K562 (cell line): ENCODE measurements around the gene SPAG7. TPM values are rescaled to one million over a fixed set of nuclear protein-coding genes. Genes with fewer than 3 reads are reported as not detected.
A peak's percentile ranks its signal among the peaks of the same experiment; 100 is the strongest.

Source experiments
- ATAC-seq: fragments of 200-7000 bp; cut with Tn5 transposase; 3 replicates; pipeline ENCODE4 v1.9.1; 2020; ENCODE audit warnings: moderate library complexity
- BruUV-seq: library from RNA; stranded (reverse); fragments of 400-500 nt; replicated peaks from 2 replicates; lab custom pipeline; 2021; lab: Mats Ljungman, UMichigan
- CTCF ChIA-PET: fragments of 300-600 bp; formaldehyde crosslinking; extraction: SDS; loops from one replicate; lab custom pipeline; 2021; ENCODE audit warnings: low intra/inter-chr PET ratio; lab: Yijun Ruan, JAX
- POLR2A ChIA-PET: fragments of 300-600, 350-650 bp; sonication (Branson Sonifier 250); formaldehyde crosslinking; extraction: SDS; loops from one replicate; lab custom pipeline; 2021; ENCODE audit warnings: antibody characterized with exemption, inconsistent platforms; lab: Yijun Ruan, JAX
- DNase-seq, 4 experiments: peaks; one replicate each; pipeline versions ENCODE4 v3.0.0 to v3.0.0-alpha.2; 2011 to 2018; ENCODE audit warnings: low spot score in 3 of 4, mixed read lengths in 3 of 4; ENCODE audit errors: extremely low read depth in 1 of 4
- FAIRE-seq: peaks from 2 replicates; lab custom pipeline; 2011; peaks lifted over from hg19 to GRCh38; lab: Jason Lieb, UNC
- H2AFZ ChIP-seq: 2 replicates; pipeline ENCODE4 v1.6.0; 2011; ENCODE audit warnings: low read depth, low read length, control low read depth, inconsistent platforms
- H3K27ac ChIP-seq: fragments of 200-600 bp; 3 replicates; pipeline ENCODE4 v1.8.0; 2011; ENCODE audit warnings: low read depth, mild to moderate bottlenecking, control low read depth, inconsistent platforms, low read length, moderate library complexity, mixed read lengths; ENCODE audit errors: extremely low read depth
- H3K27me3 ChIP-seq, 2 experiments: fragments of 300-600 bp in 1 of 2; 2 replicates in 1 of 2; 3 replicates in 1 of 2; pipeline versions ENCODE4 v1.6.0 to v1.8.0; 2011; ENCODE audit warnings: inconsistent platforms in 2 of 2, low read length in 2 of 2, mild to moderate bottlenecking in 1 of 2, mixed read lengths in 1 of 2, moderate library complexity in 1 of 2; ENCODE audit not compliant: control insufficient read depth in 2 of 2, insufficient read depth in 2 of 2
- H3K36me3 ChIP-seq: fragments of 300-600 bp; 3 replicates; pipeline ENCODE4 v1.8.0; 2011; ENCODE audit warnings: mild to moderate bottlenecking, low read length, inconsistent platforms; ENCODE audit not compliant: control insufficient read depth, insufficient read depth
- H3K4me1 ChIP-seq, 2 experiments: fragments of 200-600 bp in 1 of 2; replicated peaks in 1 of 2; 2 replicates in 1 of 2; 3 replicates in 1 of 2; pipeline versions ENCODE4 v1.5.1 to v1.8.0; 2011; ENCODE audit warnings: inconsistent platforms in 2 of 2, low read length in 2 of 2, mild to moderate bottlenecking in 1 of 2, mixed read lengths in 1 of 2, moderate library complexity in 1 of 2; ENCODE audit not compliant: control insufficient read depth in 2 of 2, insufficient read depth in 2 of 2
- H3K4me2 ChIP-seq: 2 replicates; pipeline ENCODE4 v1.6.1; 2011; ENCODE audit warnings: low read length, control low read depth, inconsistent platforms, mixed read lengths; ENCODE audit not compliant: insufficient read depth
- H3K4me3 ChIP-seq: fragments of 200-600 bp; sonication (generic), shearing (Covaris generic); 2 replicates; pipeline ENCODE4 v1.5.1; 2016; ENCODE audit warnings: control low read depth, inconsistent platforms
- H3K79me2 ChIP-seq: fragments of 200-600 bp; 3 replicates; pipeline ENCODE4 v1.8.0; 2011; ENCODE audit warnings: low read length, inconsistent platforms; ENCODE audit not compliant: control insufficient read depth, insufficient read depth
- H3K9ac ChIP-seq, 2 experiments: 2 replicates each; pipeline versions ENCODE4 v1.6.0 to v1.6.1; 2011; ENCODE audit warnings: low read depth in 2 of 2, low read length in 2 of 2, control low read depth in 1 of 2, inconsistent platforms in 1 of 2, mild to moderate bottlenecking in 1 of 2, mixed read lengths in 1 of 2; ENCODE audit not compliant: insufficient read depth in 1 of 2
- H3K9me1 ChIP-seq: one replicate; pipeline ENCODE4 v1.6.0; 2011; ENCODE audit warnings: inconsistent platforms, mild to moderate bottlenecking, low read length, moderate library complexity; ENCODE audit not compliant: control insufficient read depth, insufficient read depth
- H3K9me3 ChIP-seq: replicated peaks from 2 replicates; pipeline ENCODE4 v1.5.1; 2011; ENCODE audit warnings: low read depth, low read length, inconsistent platforms; ENCODE audit not compliant: control insufficient read depth, insufficient read depth
- H4K20me1 ChIP-seq: replicated peaks from 2 replicates; pipeline ENCODE4 v1.6.1; 2011; ENCODE audit warnings: low read length, inconsistent platforms, mixed read lengths; ENCODE audit not compliant: control insufficient read depth, insufficient read depth
- NRF1 ChIP-seq, 2 experiments: fragments of 450-650 bp; IDR thresholded peaks in 1 of 2; conservative IDR thresholded peaks in 1 of 2; 2 replicates each; pipeline ENCODE4 v1.6.1; 2014; ENCODE audit warnings: mild to moderate bottlenecking in 2 of 2
- RBFOX2 ChIP-seq: fragments of 200-400 bp; formaldehyde crosslinking; IDR thresholded peaks from 2 replicates; pipeline ENCODE4 v1.6.1; 2017; ENCODE audit warnings: low read depth, mild to moderate bottlenecking, low read length, moderate library complexity
- RBM25 ChIP-seq: fragments of 200-400 bp; formaldehyde crosslinking; IDR thresholded peaks from 2 replicates; pipeline ENCODE4 v1.6.1; 2018; ENCODE audit warnings: low read length, low read depth, moderate library complexity; ENCODE audit not compliant: severe bottlenecking
- SMAD4 ChIP-seq: fragments of 250-450 bp; sonication (Bioruptor Pico); conservative IDR thresholded peaks from 2 replicates; pipeline ENCODE4 v1.8.0; 2021; ENCODE audit warnings: inconsistent platforms, mild to moderate bottlenecking, moderate library complexity
- SRSF3 ChIP-seq: fragments of 200-400 bp; formaldehyde crosslinking; IDR thresholded peaks from 2 replicates; pipeline ENCODE4 v1.6.1; 2016; ENCODE audit warnings: mild to moderate bottlenecking, low read length, moderate library complexity; ENCODE audit not compliant: insufficient read depth
- TAF9B ChIP-seq: fragments of 450-650 bp; IDR thresholded peaks from 2 replicates; pipeline ENCODE4 v1.6.1; 2018; ENCODE audit warnings: mild to moderate bottlenecking; ENCODE audit not compliant: partially characterized antibody
- TCF7L2 ChIP-seq: fragments of 150-350 bp; IDR thresholded peaks from 2 replicates; pipeline ENCODE4 v1.6.1; 2016; ENCODE audit warnings: low read depth, mild to moderate bottlenecking, low read length, moderate library complexity
- ZNF695 ChIP-seq: fragments of 450-650 bp; formaldehyde crosslinking; IDR thresholded peaks from 2 replicates; pipeline ENCODE4 v1.4.0; 2020; ENCODE audit warnings: mild to moderate bottlenecking, moderate library complexity
- WGBS: fragments of 100-300 bp; shearing (Covaris generic); methylation state at CpG from one replicate; pipeline ENCODE4 v1.1.6; 2016; ENCODE audit warnings: low coverage, mixed read lengths; ENCODE audit not compliant: insufficient coverage; ENCODE audit errors: missing lambda C conversion rate; 5-methylcytosine and 5-hydroxymethylcytosine counted together
- in situ Hi-C: fragments of 300-500 bp; cut with MboI; formaldehyde crosslinking; loops from 4 replicates; pipeline ENCODE4 v1.15.0; 2018; ENCODE audit warnings: inconsistent platforms, mixed read lengths
- intact Hi-C: fragments of 100-400 bp; cut with micrococcal nuclease; formaldehyde crosslinking; loops from 2 replicates; pipeline ENCODE4 v1.14.2; 2022
- polyA plus RNA-seq, 8 experiments: library from polyadenylated mRNA; depleted of rRNA in 4 of 8; stranded (reverse) in 5 of 8; unstranded in 3 of 8; fragments of >200 nt; fragmentation: Nextera tagmentation in 2 of 8; fragmentation: Illumina TruSeq in 1 of 8; extraction: Ambion mirVana in 2 of 8; extraction: Trizol in 1 of 8; gene quantifications; 2 replicates each; pipeline versions ENCODE4 v1.2.1 to v1.2.3, GENCODE V29; 2011 to 2014; ENCODE audit warnings: inconsistent platforms in 1 of 8, missing spikeins in 1 of 8
- total RNA-seq, 7 experiments: library from RNA; depleted of rRNA in 6 of 7; stranded (reverse); fragments of >200 nt in 6 of 7; fragmentation: Illumina TruSeq in 2 of 7; extraction: Trizol in 2 of 7; gene quantifications; 2 replicates each; pipeline versions ENCODE4 v1.2.1 to v1.2.3, GENCODE V29; 2011 to 2021; ENCODE audit warnings: low replicate concordance in 1 of 7
- TF ChIP-seq, protein P1 (sequence below): fragments of 450-650 bp; IDR thresholded peaks from 2 replicates; pipeline ENCODE4 v1.6.1; 2017; ENCODE audit warnings: mild to moderate bottlenecking, moderate library complexity
- TF ChIP-seq, protein P2 (sequence below): IDR thresholded peaks from 3 replicates; pipeline ENCODE4 v1.6.1; 2011; ENCODE audit warnings: borderline replicate concordance, mild to moderate bottlenecking, moderate library complexity; ENCODE audit not compliant: insufficient read length; ENCODE audit errors: extremely low read depth
- TF ChIP-seq, protein P3 (sequence below): sonication (generic); formaldehyde crosslinking; IDR thresholded peaks from 2 replicates; pipeline ENCODE4 v1.9.0; 2022; ENCODE audit warnings: mild to moderate bottlenecking, missing genetic modification reagents

Gene SPAG7
- total and polyA plus RNA-seq, 9 of the 15 experiments (the other 6 are each of a cell fraction or from before 2014, with no cell fraction given) = 5.6 to 53.5 (median 36.3) TPM

DNA sequence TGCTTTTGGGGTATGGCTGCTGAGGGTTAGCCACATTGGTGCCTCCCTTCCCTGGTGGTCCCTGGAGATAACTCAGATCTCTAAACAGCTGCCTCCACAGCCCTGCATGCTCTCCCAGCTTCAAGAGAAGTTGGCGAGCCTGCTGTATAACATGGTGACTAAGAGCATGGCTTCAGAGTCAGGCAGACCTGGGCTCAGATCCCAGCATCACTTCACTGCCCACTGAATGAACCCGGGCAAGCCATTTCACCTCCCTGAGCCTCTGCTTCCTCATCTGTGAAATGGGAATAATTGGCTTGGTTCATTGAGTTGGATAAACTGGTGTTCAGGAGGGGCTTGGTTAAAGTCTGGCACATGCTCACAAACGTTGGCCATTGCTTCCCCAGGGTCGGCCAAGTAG, 46.7 kb upstream of the SPAG7 start:
- no TSS peak for BruUV-seq
- ATAC-seq (no peak), FAIRE-seq (no peak), DNase-seq (no peak)
- ChIA-PET POLR2A (interaction anchor here (0.6 kb wide), 1 partner anchor 66 kb away, joined by 3 read pairs; the partner anchor contains the start of gene PFN1), CTCF (no interaction called here)
- no peaks in the 10 kb centered on the region for H3K9me1 ChIP-seq
- no peak overlapping the region for H2AFZ ChIP-seq
- H3K4me1 ChIP-seq = peaks cover 0 to 3% of the 10 kb centered on the region in 2 experiments; a peak in 2 of 5 replicates
- no peaks in the 10 kb centered on the region for H3K79me2 ChIP-seq
- H4K20me1 ChIP-seq = no peaks in the 10 kb centered on the region
- intact Hi-C loops (no loop called here), in situ Hi-C loops (no loop called here)
- H3K36me3 ChIP-seq = peaks cover 41% of the 10 kb centered on the region; the same call in 2 of the 3 replicates
- H3K27ac ChIP-seq = no peak overlapping the region
- H3K9ac ChIP-seq = no peak overlapping the region
- H3K27me3 ChIP-seq = no peaks in the 10 kb centered on the region
- WGBS = 82% methylated on average over 3 of the region's 4 CpGs
- TF ChIP-seq RBM25 (peak; percentile 5), ZNF695 (no peak)
- H3K9me3 ChIP-seq = no peaks in the 10 kb centered on the region
- no peak overlapping the region for H3K4me3 ChIP-seq
- H3K4me2 ChIP-seq = no peak overlapping the region

DNA sequence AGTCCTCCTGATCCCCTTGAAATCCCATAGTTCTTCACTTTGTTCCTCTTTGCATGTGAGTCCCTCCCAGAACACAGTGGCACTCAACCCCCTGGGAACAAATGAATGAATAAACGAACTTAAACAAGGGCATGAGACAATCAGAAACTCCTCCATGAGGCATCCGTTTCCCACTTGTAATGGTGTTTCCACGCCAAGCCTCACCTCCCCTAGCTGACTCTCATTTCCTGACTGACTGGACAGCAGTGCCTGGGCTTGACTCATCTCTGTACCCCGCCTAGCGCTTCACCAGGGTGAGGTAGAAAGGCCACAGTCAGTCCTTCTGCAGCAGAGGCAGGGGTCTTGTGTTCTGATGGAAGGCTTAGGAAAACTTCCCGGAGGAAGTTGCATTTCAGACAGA, 44.3 kb upstream of the SPAG7 start:
- DNase-seq = no peak
- Histone ChIP-seq H4K20me1 (no peaks in the 10 kb centered on the region), H3K4me2 (no peak overlapping the region), H3K9me3 (no peaks in the 10 kb centered on the region), H3K9ac (no peak overlapping the region), H3K27ac (no peak overlapping the region), H3K79me2 (no peaks in the 10 kb centered on the region), H3K36me3 (peaks cover 52% of the 10 kb centered on the region; the same call in 2 of the 3 replicates), H3K9me1 (no peaks in the 10 kb centered on the region), H3K4me1 (peaks cover 0 to 3% of the 10 kb centered on the region in 2 experiments; a peak in 2 of 5 replicates), H3K27me3 (no peaks in the 10 kb centered on the region), H3K4me3 (no peak overlapping the region), H2AFZ (no peak overlapping the region)
- no peak for FAIRE-seq
- WGBS = 81% methylated on average over 6 of the region's 6 CpGs
- CTCF ChIA-PET = no interaction called here
- in situ Hi-C loops = no loop called here
- ATAC-seq = no peak
- intact Hi-C loops = no loop called here
- BruUV-seq = no TSS peak
- POLR2A ChIA-PET = no interaction called here
- TF ChIP-seq, protein P1, sequence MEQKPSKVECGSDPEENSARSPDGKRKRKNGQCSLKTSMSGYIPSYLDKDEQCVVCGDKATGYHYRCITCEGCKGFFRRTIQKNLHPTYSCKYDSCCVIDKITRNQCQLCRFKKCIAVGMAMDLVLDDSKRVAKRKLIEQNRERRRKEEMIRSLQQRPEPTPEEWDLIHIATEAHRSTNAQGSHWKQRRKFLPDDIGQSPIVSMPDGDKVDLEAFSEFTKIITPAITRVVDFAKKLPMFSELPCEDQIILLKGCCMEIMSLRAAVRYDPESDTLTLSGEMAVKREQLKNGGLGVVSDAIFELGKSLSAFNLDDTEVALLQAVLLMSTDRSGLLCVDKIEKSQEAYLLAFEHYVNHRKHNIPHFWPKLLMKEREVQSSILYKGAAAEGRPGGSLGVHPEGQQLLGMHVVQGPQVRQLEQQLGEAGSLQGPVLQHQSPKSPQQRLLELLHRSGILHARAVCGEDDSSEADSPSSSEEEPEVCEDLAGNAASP = no peak
- TF ChIP-seq, protein P2, sequence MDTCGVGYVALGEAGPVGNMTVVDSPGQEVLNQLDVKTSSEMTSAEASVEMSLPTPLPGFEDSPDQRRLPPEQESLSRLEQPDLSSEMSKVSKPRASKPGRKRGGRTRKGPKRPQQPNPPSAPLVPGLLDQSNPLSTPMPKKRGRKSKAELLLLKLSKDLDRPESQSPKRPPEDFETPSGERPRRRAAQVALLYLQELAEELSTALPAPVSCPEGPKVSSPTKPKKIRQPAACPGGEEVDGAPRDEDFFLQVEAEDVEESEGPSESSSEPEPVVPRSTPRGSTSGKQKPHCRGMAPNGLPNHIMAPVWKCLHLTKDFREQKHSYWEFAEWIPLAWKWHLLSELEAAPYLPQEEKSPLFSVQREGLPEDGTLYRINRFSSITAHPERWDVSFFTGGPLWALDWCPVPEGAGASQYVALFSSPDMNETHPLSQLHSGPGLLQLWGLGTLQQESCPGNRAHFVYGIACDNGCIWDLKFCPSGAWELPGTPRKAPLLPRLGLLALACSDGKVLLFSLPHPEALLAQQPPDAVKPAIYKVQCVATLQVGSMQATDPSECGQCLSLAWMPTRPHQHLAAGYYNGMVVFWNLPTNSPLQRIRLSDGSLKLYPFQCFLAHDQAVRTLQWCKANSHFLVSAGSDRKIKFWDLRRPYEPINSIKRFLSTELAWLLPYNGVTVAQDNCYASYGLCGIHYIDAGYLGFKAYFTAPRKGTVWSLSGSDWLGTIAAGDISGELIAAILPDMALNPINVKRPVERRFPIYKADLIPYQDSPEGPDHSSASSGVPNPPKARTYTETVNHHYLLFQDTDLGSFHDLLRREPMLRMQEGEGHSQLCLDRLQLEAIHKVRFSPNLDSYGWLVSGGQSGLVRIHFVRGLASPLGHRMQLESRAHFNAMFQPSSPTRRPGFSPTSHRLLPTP = no peak
- TF ChIP-seq, protein P3, sequence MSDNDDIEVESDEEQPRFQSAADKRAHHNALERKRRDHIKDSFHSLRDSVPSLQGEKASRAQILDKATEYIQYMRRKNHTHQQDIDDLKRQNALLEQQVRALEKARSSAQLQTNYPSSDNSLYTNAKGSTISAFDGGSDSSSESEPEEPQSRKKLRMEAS (CRISPR knock-in tag) = no peak
- no peak for TF ChIP-seq NRF1 (conservative IDR thresholded peaks at IDR 0.05 in 1 of 2, IDR thresholded peaks at IDR 0.05 in 1 of 2)
- no peak for TF ChIP-seq RBFOX2
- TF ChIP-seq SMAD4 (CRISPR knock-in tag) = no peak
- no peak for TF ChIP-seq SRSF3
- TF ChIP-seq TCF7L2 = no peak
- TF ChIP-seq TAF9B = no peak
